ENCODE measurements around the gene TAS1R2.
"Not testable (repeated sequence)": the region's sequence is repeated elsewhere in the genome, so short reads cannot be mapped to it uniquely, and the experiment has no call there.

GRCh38 chr1:18832319-18832718, 27.1 kb downstream of the TAS1R2 start:
- not testable (repeated sequence) for TF ChIP-seq ZNF605 (CRISPR knock-in tag; IDR thresholded peaks at IDR 0.05); ZNF431 (CRISPR knock-in tag; IDR thresholded peaks at IDR 0.05; ENCODE audit: borderline replicate concordance, low read depth); BRF2 (CRISPR knock-in tag; IDR thresholded peaks at IDR 0.05); CTCF (CRISPR knock-in tag; IDR thresholded peaks at IDR 0.05); FOXA1 (IDR thresholded peaks at IDR 0.05); FOXA1 (CRISPR knock-in tag; IDR thresholded peaks at IDR 0.05); KLF9 (CRISPR knock-in tag; IDR thresholded peaks at IDR 0.05; ENCODE audit: low read depth); ZSCAN12 (CRISPR knock-in tag; IDR thresholded peaks at IDR 0.05); FOSL2 (CRISPR knock-in tag; IDR thresholded peaks at IDR 0.05)
- TF ChIP-seq, protein P1, sequence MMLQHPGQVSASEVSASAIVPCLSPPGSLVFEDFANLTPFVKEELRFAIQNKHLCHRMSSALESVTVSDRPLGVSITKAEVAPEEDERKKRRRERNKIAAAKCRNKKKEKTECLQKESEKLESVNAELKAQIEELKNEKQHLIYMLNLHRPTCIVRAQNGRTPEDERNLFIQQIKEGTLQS (CRISPR knock-in tag; IDR thresholded peaks at IDR 0.05): not testable (repeated sequence)

Measured in HepG2 (cell line).